T-helper 22 cell (primary cell): ENCODE data around the gene ARHGAP4.

Experiments
- DNase-seq: peaks from one replicate; pipeline ENCODE4 v3.0.0-alpha.2; 2020; ENCODE audit warnings: low read depth

ARHGAP4 gene

GRCh38 chrX:153945956-153946943 lies 20.2 kb upstream of the ARHGAP4 start:
- DNase-seq, result no peak

GRCh38 chrX:153944800-153945150 lies 18.7 kb upstream of the ARHGAP4 start:
- no peak for DNase-seq

- DNase-seq, result no peak
Observed at GRCh38 chrX:153944140-153944799, 18.2 kb upstream of the ARHGAP4 start, which contains the start of gene RENBP. Gene RENBP, minus strand, starts transcription at chrX:153944643. Its CDS starts 33 bp downstream, at chrX:153944610.

- no peak for DNase-seq
Observed at GRCh38 chrX:153941336-153942252, 15.5 kb upstream of the ARHGAP4 start.

- no peak for DNase-seq
Observed at GRCh38 chrX:153939573-153939972, 13.5 kb upstream of the ARHGAP4 start.

GRCh38 chrX:153938226-153938786 lies 12.2 kb upstream of the ARHGAP4 start:
- DNase-seq, result no peak

- no peak for DNase-seq
Observed at GRCh38 chrX:153937056-153937455, 11.0 kb upstream of the ARHGAP4 start.

- no peak for DNase-seq
Observed at GRCh38 chrX:153935326-153935851, 9.3 kb upstream of the ARHGAP4 start.

GRCh38 chrX:153934762-153935325 lies 8.8 kb upstream of the ARHGAP4 start, which contains the start of gene NAA10:
Gene NAA10, minus strand, starts transcription at chrX:153935037. Its CDS starts 133 bp downstream, at chrX:153934904.
- DNase-seq, result peak; percentile 51

GRCh38 chrX:153934148-153934761 lies 8.2 kb upstream of the ARHGAP4 start:
- DNase-seq, result no peak

- DNase-seq, result no peak
Observed at GRCh38 chrX:153933748-153934147, 7.7 kb upstream of the ARHGAP4 start.

GRCh38 chrX:153932220-153932915 lies 6.3 kb upstream of the ARHGAP4 start:
- DNase-seq, result no peak

- DNase-seq, result no peak
Observed at GRCh38 chrX:153931748-153932147, 5.7 kb upstream of the ARHGAP4 start.

GRCh38 chrX:153931151-153931550 lies 5.1 kb upstream of the ARHGAP4 start:
- no peak for DNase-seq

GRCh38 chrX:153930011-153930910 lies 4.2 kb upstream of the ARHGAP4 start:
- DNase-seq, result no peak

- DNase-seq, result no peak
Observed at GRCh38 chrX:153929576-153929975, 3.5 kb upstream of the ARHGAP4 start.

- no peak for DNase-seq
Observed at GRCh38 chrX:153928846-153929245, 2.8 kb upstream of the ARHGAP4 start.

- DNase-seq, result peak; percentile 94
Observed at GRCh38 chrX:153927922-153928760, 2.1 kb upstream of the ARHGAP4 start.
